Tibial nerve (tissue), 4 donors: ENCODE data around the gene EGFL7.

Experiments
- EP300 ChIP-seq, 2 donors: sonication (generic); formaldehyde crosslinking; IDR thresholded peaks; one replicate each; pipeline ENCODE4 v1.6.1; 2017; ENCODE audit warnings: antibody characterized with exemption in 2 of 2, mild to moderate bottlenecking in 1 of 2
- POLR2A ChIP-seq, 2 donors: fragments of 450-650 bp; IDR thresholded peaks; one replicate each; pipeline ENCODE4 v1.6.1; 2017; ENCODE audit warnings: antibody characterized with exemption in 2 of 2, mild to moderate bottlenecking in 2 of 2, moderate library complexity in 2 of 2
- TF ChIP-seq, protein P1 (sequence below), 5 experiments: fragments of 200-600 bp in 3 of 5; fragments of 450-650 bp in 2 of 5; sonication (generic) in 3 of 5; IDR thresholded peaks; one replicate each; pipeline ENCODE4 v1.5.1; 2016 to 2019; ENCODE audit warnings: antibody characterized with exemption in 5 of 5, mild to moderate bottlenecking in 3 of 5, moderate library complexity in 2 of 5

DNA sequence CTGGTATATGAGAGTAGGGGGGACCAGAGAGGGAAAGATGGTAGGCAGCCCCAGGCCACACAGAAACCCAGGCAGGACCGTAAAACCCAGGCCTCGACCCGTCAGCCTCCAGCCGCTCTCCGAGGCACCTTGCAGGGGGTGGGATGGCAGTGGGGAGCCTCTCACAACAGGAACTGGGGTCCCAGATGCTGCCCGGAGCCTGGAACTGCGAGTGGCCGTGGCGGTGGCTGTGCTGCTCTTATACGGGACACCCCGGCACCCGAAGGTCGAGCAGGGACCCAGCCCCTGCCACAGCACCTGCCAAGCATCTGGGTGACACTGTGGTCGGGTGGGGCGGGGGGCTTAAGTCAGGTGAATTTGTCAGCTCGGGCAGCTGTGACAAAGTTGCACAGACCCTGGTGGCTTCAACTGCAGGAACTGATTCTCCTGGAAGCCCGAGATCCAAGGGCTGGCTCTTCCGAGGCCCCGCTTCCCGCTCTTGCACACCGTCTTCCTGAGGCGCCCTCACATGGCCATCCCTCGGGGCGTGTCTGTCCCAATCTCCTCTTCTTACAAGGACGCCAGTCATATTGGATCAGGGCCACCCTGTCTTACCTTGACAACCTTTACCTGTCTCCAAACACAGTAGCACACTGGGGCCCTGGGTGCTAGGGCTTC is 47.6 kb upstream of the EGFL7 start:
- TF ChIP-seq, protein P1, sequence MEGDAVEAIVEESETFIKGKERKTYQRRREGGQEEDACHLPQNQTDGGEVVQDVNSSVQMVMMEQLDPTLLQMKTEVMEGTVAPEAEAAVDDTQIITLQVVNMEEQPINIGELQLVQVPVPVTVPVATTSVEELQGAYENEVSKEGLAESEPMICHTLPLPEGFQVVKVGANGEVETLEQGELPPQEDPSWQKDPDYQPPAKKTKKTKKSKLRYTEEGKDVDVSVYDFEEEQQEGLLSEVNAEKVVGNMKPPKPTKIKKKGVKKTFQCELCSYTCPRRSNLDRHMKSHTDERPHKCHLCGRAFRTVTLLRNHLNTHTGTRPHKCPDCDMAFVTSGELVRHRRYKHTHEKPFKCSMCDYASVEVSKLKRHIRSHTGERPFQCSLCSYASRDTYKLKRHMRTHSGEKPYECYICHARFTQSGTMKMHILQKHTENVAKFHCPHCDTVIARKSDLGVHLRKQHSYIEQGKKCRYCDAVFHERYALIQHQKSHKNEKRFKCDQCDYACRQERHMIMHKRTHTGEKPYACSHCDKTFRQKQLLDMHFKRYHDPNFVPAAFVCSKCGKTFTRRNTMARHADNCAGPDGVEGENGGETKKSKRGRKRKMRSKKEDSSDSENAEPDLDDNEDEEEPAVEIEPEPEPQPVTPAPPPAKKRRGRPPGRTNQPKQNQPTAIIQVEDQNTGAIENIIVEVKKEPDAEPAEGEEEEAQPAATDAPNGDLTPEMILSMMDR (IDR thresholded peaks at IDR 0.05) = no peak
- no peak for TF ChIP-seq POLR2A (IDR thresholded peaks at IDR 0.05)
- TF ChIP-seq EP300 (IDR thresholded peaks at IDR 0.05) = no peak
